ENCODE data around the gene SOX14.

Gene SOX14

GRCh38 chr3:137770066-137770834, 6.1 kb downstream of the SOX14 start:
- TF ChIP-seq EZH2 (IDR thresholded peaks at IDR 0.05; ENCODE audit: borderline replicate concordance, low read depth, low read length, severe bottlenecking) (no peak), CTCF (IDR thresholded peaks at IDR 0.05; ENCODE audit: borderline replicate concordance, extremely low read depth, low read length, poor library complexity, severe bottlenecking) (no peak)
- no peak overlapping the region for H2AFZ ChIP-seq (ENCODE audit: low read depth, low read length)
- ATAC-seq (ENCODE audit: insufficient read depth, low read depth): no peak
- no peaks in the 10 kb centered on the region for H4K20me1 ChIP-seq (ENCODE audit: insufficient read depth, low read length)
- H3K9ac ChIP-seq (ENCODE audit: low read depth, low read length): no peak overlapping the region
- H3K4me2 ChIP-seq (ENCODE audit: insufficient read depth, low read length): no peak overlapping the region
- H3K27me3 ChIP-seq (ENCODE audit: insufficient read depth, low read length, poor library complexity): peaks cover 20% of the 10 kb centered on the region
- no peak for DNase-seq
- no peak overlapping the region for H3K27ac ChIP-seq (ENCODE audit: low read length)
- H3K79me2 ChIP-seq (ENCODE audit: insufficient read depth, low read length): no peaks in the 10 kb centered on the region
- no peaks in the 10 kb centered on the region for H3K9me3 ChIP-seq (ENCODE audit: insufficient read depth, low read length, severe bottlenecking)
- no peak overlapping the region for H3K4me3 ChIP-seq (ENCODE audit: low read depth in 1 of 2, low read length in 2 of 2)
- H3K36me3 ChIP-seq (ENCODE audit: insufficient read depth, low read length): no peaks in the 10 kb centered on the region
- no peaks in the 10 kb centered on the region for H3K4me1 ChIP-seq (ENCODE audit: insufficient read depth, low read length)

DNA sequence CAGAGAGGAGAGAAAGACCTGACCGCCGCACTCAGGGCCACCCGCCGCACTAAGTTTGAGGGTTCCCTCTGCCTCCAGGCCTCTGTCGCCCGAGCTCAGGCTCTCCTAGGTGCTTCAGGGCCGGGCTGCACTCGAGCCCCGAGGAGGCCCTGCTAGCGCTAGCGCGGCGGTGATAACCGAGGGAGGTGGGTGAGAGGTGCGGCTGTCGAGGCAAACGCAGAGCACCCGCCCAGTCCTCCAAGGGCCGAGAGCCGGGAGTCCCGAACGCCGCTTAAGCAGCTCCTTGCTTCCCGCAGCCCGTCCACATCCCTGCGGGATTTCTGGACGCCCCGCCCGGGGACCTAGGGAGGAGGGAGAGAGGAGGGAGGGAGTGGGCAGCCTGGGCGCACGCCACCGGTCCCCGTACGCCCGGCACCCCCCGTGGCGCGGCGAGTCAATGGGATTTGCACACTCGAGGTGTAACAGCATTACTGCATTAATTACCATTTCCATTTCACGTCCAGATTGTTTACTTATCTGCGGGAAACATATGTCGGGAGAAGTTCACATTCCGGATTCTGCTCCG, 6.8 kb downstream of the SOX14 start:
- H3K4me2 ChIP-seq (ENCODE audit: insufficient read depth, low read length): no peak overlapping the region
- no peak for TF ChIP-seq CTCF (IDR thresholded peaks at IDR 0.05; ENCODE audit: borderline replicate concordance, extremely low read depth, low read length, poor library complexity, severe bottlenecking)
- no peak for TF ChIP-seq EZH2 (IDR thresholded peaks at IDR 0.05; ENCODE audit: borderline replicate concordance, low read depth, low read length, severe bottlenecking)
- H3K79me2 ChIP-seq (ENCODE audit: insufficient read depth, low read length): no peaks in the 10 kb centered on the region
- no peaks in the 10 kb centered on the region for H3K9me3 ChIP-seq (ENCODE audit: insufficient read depth, low read length, severe bottlenecking)
- ATAC-seq (ENCODE audit: insufficient read depth, low read depth) (no peak), DNase-seq (no peak)
- no peaks in the 10 kb centered on the region for H4K20me1 ChIP-seq (ENCODE audit: insufficient read depth, low read length)
- H3K9ac ChIP-seq (ENCODE audit: low read depth, low read length): no peak overlapping the region
- H3K4me1 ChIP-seq (ENCODE audit: insufficient read depth, low read length): no peaks in the 10 kb centered on the region
- H3K27ac ChIP-seq (ENCODE audit: low read length): no peak overlapping the region
- H3K4me3 ChIP-seq (ENCODE audit: low read depth in 1 of 2, low read length in 2 of 2): no peak overlapping the region
- no peaks in the 10 kb centered on the region for H3K36me3 ChIP-seq (ENCODE audit: insufficient read depth, low read length)
- H3K27me3 ChIP-seq (ENCODE audit: insufficient read depth, low read length, poor library complexity): peaks cover 17% of the 10 kb centered on the region
- no peak overlapping the region for H2AFZ ChIP-seq (ENCODE audit: low read depth, low read length)

DNA sequence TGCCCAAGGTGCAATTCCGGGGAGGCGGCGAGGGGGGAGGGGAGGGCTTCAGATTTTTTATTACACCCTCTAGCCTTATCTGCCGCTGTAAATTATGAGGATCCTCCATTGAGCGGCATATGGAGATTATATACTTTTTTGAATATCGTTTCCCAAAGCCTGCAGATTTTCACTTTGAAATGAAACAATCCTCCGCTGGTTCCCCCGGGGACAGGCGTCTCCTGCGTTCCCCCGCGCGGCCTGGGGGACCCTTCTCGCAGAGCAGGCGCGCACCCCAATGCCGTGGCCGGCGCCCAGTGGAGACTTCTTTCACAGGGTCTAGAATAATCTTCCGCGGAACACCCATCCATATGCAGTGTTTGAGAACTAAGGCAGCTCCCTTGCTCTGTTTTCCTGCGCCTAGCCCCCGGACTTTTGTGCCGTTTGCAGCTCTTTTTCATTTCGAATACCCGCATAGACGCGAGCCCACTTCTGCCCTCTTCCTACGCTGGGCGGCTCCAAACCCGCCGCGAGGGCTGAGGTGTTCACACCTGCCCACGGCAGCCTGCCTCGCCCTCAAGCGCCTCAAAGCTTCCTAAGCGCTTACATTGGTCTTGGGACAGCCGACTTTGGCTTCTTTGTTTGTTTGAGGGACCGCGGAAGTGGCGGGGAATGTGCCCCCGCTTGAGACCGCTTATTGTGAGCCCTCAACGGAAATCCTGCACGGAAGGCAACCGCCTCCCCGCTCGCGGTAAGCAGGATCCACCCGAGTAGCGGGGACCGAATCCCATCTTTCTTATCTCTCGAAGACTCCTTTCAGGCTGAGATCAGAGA, 7.5 kb downstream of the SOX14 start:
- H3K36me3 ChIP-seq (ENCODE audit: insufficient read depth, low read length): no peaks in the 10 kb centered on the region
- TF ChIP-seq CTCF (IDR thresholded peaks at IDR 0.05; ENCODE audit: borderline replicate concordance, extremely low read depth, low read length, poor library complexity, severe bottlenecking) (no peak), EZH2 (IDR thresholded peaks at IDR 0.05; ENCODE audit: borderline replicate concordance, low read depth, low read length, severe bottlenecking) (no peak)
- no peaks in the 10 kb centered on the region for H3K79me2 ChIP-seq (ENCODE audit: insufficient read depth, low read length)
- H3K9me3 ChIP-seq (ENCODE audit: insufficient read depth, low read length, severe bottlenecking): no peaks in the 10 kb centered on the region
- ATAC-seq (ENCODE audit: insufficient read depth, low read depth) (no peak), DNase-seq (no peak)
- no peak overlapping the region for H3K4me2 ChIP-seq (ENCODE audit: insufficient read depth, low read length)
- no peaks in the 10 kb centered on the region for H4K20me1 ChIP-seq (ENCODE audit: insufficient read depth, low read length)
- H3K9ac ChIP-seq (ENCODE audit: low read depth, low read length): no peak overlapping the region
- no peaks in the 10 kb centered on the region for H3K4me1 ChIP-seq (ENCODE audit: insufficient read depth, low read length)
- H2AFZ ChIP-seq (ENCODE audit: low read depth, low read length): no peak overlapping the region
- H3K27me3 ChIP-seq (ENCODE audit: insufficient read depth, low read length, poor library complexity): peaks cover 15% of the 10 kb centered on the region
- no peak overlapping the region for H3K27ac ChIP-seq (ENCODE audit: low read length)
- no peak overlapping the region for H3K4me3 ChIP-seq (ENCODE audit: low read depth in 1 of 2, low read length in 2 of 2)
